Spleen (tissue), 11 donors: ENCODE results near the gene PPARA. TPM values are rescaled to one million over a fixed set of nuclear protein-coding genes. Genes with fewer than 3 reads are reported as not detected.

Source experiments
- DNase-seq: peaks from one replicate; pipeline ENCODE4 v3.0.0-alpha.2; 2020
- H3K27ac ChIP-seq, 8 donors: fragments of 200-600 bp; sonication (generic) in 7 of 8; 1 replicate in 4 of 8; 2 replicates in 4 of 8; pipeline versions ENCODE4 v1.5.0 to v1.8.0; 2016 to 2021; ENCODE audit warnings: inconsistent platforms in 4 of 8, mild to moderate bottlenecking in 4 of 8, moderate library complexity in 1 of 8
- H3K27me3 ChIP-seq, 7 donors: fragments of 200-600 bp; sonication (generic) in 6 of 7; replicated peaks in 1 of 7; 1 replicate in 4 of 7; 2 replicates in 3 of 7; pipeline versions ENCODE4 v1.5.0 to v1.8.0; 2016 to 2021; ENCODE audit warnings: inconsistent platforms in 3 of 7, mild to moderate bottlenecking in 1 of 7
- H3K36me3 ChIP-seq, 6 donors: fragments of 200-600 bp; sonication (generic) in 5 of 6; 1 replicate in 4 of 6; 2 replicates in 2 of 6; pipeline versions ENCODE4 v1.5.0 to v1.8.0; 2016 to 2021; ENCODE audit warnings: inconsistent platforms in 2 of 6
- H3K4me1 ChIP-seq, 6 donors: fragments of 200-600 bp; sonication (generic) in 5 of 6; 1 replicate in 3 of 6; 2 replicates in 3 of 6; pipeline versions ENCODE4 v1.5.0 to v1.8.0; 2016 to 2021; ENCODE audit warnings: inconsistent platforms in 3 of 6
- H3K4me3 ChIP-seq, 8 donors: fragments of 200-600 bp; sonication (generic) in 7 of 8; 1 replicate in 4 of 8; 2 replicates in 4 of 8; pipeline versions ENCODE4 v1.5.0 to v1.8.0; 2016 to 2021; ENCODE audit warnings: inconsistent platforms in 4 of 8, mild to moderate bottlenecking in 4 of 8, moderate library complexity in 2 of 8
- H3K9me3 ChIP-seq, 8 donors: fragments of 200-600 bp; sonication (generic) in 7 of 8; 1 replicate in 4 of 8; 2 replicates in 4 of 8; pipeline versions ENCODE4 v1.5.0 to v1.8.0; 2016 to 2021; ENCODE audit warnings: inconsistent platforms in 4 of 8
- POLR2A ChIP-seq, 3 donors: fragments of 450-650 bp; IDR thresholded peaks; one replicate each; pipeline ENCODE4 v1.5.1; 2017; ENCODE audit warnings: antibody characterized with exemption in 3 of 3, mild to moderate bottlenecking in 1 of 3
- POLR2AphosphoS5 ChIP-seq, 3 donors: sonication (generic); formaldehyde crosslinking; IDR thresholded peaks; one replicate each; pipeline ENCODE4 v1.5.1; 2017; ENCODE audit warnings: antibody characterized with exemption in 3 of 3
- WGBS, 5 donors: extraction: QIAGEN DNeasy Blood & Tissue Kit in 3 of 5; methylation state at CpG; one replicate each; pipeline versions ENCODE4 v1.1.5 to v1.1.7; 2013 to 2018; 5-methylcytosine and 5-hydroxymethylcytosine counted together
- intact Hi-C: fragments of 100-400 bp; cut with DNase I; formaldehyde crosslinking; loops from one replicate; pipeline ENCODE4 v1.15.0; 2023; ENCODE audit warnings: low total_unique reads
- polyA plus RNA-seq, 3 donors: library from polyadenylated mRNA; stranded (reverse); fragments of 200-250 nt; gene quantifications; one replicate each; pipeline ENCODE4 v1.2.1, GENCODE V29; 2013
- total RNA-seq, 7 donors: library from RNA; depleted of rRNA in 3 of 7; stranded (reverse); fragments of >200 nt in 3 of 7; fragmentation: NEBNext Ultra II Directional in 4 of 7; extraction: Animal tissue kit (Norgen Biotek cat#: 25700) in 4 of 7; gene quantifications; one replicate each; pipeline versions ENCODE4 v1.1.0 to v1.2.1, GENCODE V29; 2016 to 2021
- TF ChIP-seq, protein P1 (sequence below), 11 experiments: fragments of 200-600 bp in 7 of 11; fragments of 450-650 bp in 4 of 11; sonication (generic) in 4 of 11; IDR thresholded peaks in 8 of 11; conservative IDR thresholded peaks in 3 of 11; 1 replicate in 7 of 11; 2 replicates in 4 of 11; pipeline versions ENCODE4 v1.4.0 to v1.8.0; 2016 to 2021; ENCODE audit warnings: antibody characterized with exemption in 11 of 11, inconsistent platforms in 4 of 11, mild to moderate bottlenecking in 1 of 11
- donor health status: healthy with polysubstance abuse.
- donor health status: DM: no; HTN: no; CAD: no; lungs with moderate emphysema.
- donor health status: DM: no; HTN: no; CAD: no.
- donor health status: Bipolar disorder and iron deficiency.
- donor health status: healthy.
- donor health status: DM: no; HTN: no; CAD: no.
- donor health status: DM: yes; HTN: yes; CAD: no.

Gene PPARA
- total and polyA plus RNA-seq, 10 donors: 2.0 to 40.9 (median 22.6) TPM

DNA sequence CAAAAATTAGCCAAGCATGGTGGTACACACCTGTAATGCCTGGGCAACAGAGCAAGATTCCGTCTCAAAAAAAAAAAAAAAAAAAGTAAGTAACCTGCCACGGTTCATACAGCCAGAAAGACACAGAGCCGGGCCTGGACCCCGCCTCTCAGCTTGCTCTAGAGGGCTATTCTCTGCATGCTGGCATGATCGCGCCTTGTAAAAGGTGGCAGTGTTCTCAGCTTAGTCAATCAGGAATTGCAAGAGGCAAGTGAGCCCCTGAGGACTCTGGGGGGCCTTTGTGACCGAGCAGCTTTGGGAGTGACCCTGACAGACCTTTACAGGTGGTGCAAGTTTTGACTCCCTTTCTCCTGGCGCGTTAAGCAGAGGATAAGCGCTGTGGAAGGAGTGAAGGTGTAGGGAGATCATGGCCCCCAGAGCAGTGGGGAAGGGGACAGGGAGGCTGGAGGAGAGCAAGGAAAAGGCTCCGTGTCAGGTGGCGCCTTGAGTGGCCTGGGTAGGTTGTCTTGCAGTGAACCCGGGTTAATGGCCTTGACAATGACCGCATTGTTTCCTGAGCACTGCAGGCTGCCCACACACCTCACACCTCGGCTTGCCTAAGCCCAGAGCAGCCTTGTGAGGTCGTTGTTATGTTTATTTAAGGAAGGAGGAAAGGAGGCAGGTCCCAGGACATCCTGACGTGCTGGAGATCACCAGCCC is 50.9 kb downstream of the PPARA start:
- Histone ChIP-seq H3K36me3 (peaks cover 0 to 79% (median 36%) of the 10 kb centered on the region in 6 donors), H3K27ac (no peak overlapping the region), H3K9me3 (peaks cover 0 to 18% (median 13%) of the 10 kb centered on the region in 8 donors), H3K4me3 (no peak overlapping the region), H3K4me1 (peaks cover 0 to 10% (median 0%) of the 10 kb centered on the region in 6 donors), H3K27me3 (no peaks in the 10 kb centered on the region)
- TF ChIP-seq POLR2AphosphoS5 (IDR thresholded peaks at IDR 0.05) (no peak), POLR2A (IDR thresholded peaks at IDR 0.05) (no peak)
- TF ChIP-seq, protein P1, sequence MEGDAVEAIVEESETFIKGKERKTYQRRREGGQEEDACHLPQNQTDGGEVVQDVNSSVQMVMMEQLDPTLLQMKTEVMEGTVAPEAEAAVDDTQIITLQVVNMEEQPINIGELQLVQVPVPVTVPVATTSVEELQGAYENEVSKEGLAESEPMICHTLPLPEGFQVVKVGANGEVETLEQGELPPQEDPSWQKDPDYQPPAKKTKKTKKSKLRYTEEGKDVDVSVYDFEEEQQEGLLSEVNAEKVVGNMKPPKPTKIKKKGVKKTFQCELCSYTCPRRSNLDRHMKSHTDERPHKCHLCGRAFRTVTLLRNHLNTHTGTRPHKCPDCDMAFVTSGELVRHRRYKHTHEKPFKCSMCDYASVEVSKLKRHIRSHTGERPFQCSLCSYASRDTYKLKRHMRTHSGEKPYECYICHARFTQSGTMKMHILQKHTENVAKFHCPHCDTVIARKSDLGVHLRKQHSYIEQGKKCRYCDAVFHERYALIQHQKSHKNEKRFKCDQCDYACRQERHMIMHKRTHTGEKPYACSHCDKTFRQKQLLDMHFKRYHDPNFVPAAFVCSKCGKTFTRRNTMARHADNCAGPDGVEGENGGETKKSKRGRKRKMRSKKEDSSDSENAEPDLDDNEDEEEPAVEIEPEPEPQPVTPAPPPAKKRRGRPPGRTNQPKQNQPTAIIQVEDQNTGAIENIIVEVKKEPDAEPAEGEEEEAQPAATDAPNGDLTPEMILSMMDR (IDR thresholded peaks at IDR 0.05 in 8 of 11, conservative IDR thresholded peaks at IDR 0.05 in 3 of 11): no peak
- peak; percentile 18 for DNase-seq
- intact Hi-C loops: no loop called here
- 62 to 82% (median 77%) methylated on average over 17 of the region's 17 CpGs for WGBS, 5 donors

DNA sequence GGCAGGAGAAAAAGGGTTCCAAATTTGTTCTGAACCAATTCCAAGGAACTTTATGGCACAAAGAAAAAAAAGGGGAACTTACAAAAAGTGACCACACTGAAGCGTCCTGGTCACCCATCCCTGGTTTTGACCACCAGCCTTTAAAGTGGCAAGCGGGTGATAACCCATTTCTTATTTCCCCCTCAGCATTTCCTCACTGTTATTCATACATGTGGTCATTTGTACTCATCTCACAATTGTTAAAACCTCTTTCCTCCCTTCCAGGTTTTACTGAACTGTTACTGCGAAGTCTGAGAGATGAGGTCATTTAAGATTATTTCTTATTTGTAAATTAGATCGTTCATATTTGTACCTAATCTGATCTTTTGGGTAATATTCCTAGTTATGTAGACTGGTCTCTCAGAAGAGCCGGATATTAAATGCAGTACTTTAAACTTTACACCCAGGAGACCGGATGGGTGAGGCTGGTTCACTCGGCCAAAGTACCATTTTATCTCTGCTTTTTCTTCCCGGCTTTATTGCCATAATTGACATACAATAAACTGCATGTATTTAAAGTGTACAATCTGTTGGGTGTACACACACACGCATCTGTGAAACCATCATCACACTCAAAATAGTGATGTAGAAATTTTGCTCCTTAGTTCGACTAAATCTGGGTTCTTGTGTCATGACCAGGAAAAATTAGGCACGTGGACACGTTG is 52.7 kb downstream of the PPARA start:
- DNase-seq: no peak
- Histone ChIP-seq H3K27ac (no peak overlapping the region), H3K4me3 (no peak overlapping the region), H3K4me1 (peaks cover 0 to 5% (median 0%) of the 10 kb centered on the region in 6 donors), H3K9me3 (peaks cover 0 to 19% (median 14%) of the 10 kb centered on the region in 8 donors), H3K36me3 (peaks cover 0 to 84% (median 37%) of the 10 kb centered on the region in 6 donors), H3K27me3 (no peaks in the 10 kb centered on the region)
- intact Hi-C loops: no loop called here
- 88 to 94% (median 92%) methylated on average over 12 of the region's 12 CpGs for WGBS, 5 donors
- TF ChIP-seq POLR2A (IDR thresholded peaks at IDR 0.05): no peak
- no peak for TF ChIP-seq POLR2AphosphoS5 (IDR thresholded peaks at IDR 0.05)
- TF ChIP-seq, protein P1 (IDR thresholded peaks at IDR 0.05 in 8 of 11, conservative IDR thresholded peaks at IDR 0.05 in 3 of 11): no peak

DNA sequence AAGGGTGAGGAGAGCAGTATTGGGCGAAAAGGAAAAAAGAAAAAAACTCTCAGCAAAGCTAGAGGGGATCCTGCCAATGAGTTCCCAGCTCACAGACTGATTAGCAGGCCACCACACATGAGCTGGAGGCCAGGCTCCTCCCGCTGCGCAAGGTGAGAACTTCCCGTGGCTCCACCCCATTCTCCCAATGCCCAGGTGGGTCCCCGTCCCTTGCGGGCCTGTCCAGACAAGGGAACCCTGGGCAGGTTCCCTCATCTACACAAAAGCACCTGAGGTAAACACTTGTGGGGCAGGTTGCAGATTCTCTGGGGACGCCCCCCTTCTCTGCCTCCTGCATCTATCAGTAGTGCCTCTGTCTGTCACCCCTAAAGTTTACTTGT is 53.3 kb downstream of the PPARA start:
- Histone ChIP-seq H3K9me3 (peaks cover 0 to 25% (median 20%) of the 10 kb centered on the region in 8 donors), H3K27me3 (no peaks in the 10 kb centered on the region), H3K27ac (no peak overlapping the region), H3K4me1 (peaks cover 0 to 5% (median 0%) of the 10 kb centered on the region in 6 donors), H3K4me3 (no peak overlapping the region), H3K36me3 (peaks cover 0 to 84% (median 38%) of the 10 kb centered on the region in 6 donors)
- no peak for DNase-seq
- WGBS, 5 donors: 94 to 99% (median 96%) methylated on average over 7 of the region's 7 CpGs
- intact Hi-C loops: no loop called here
- TF ChIP-seq POLR2A (IDR thresholded peaks at IDR 0.05) (no peak), POLR2AphosphoS5 (IDR thresholded peaks at IDR 0.05) (no peak)
- TF ChIP-seq, protein P1 (IDR thresholded peaks at IDR 0.05 in 8 of 11, conservative IDR thresholded peaks at IDR 0.05 in 3 of 11): no peak

DNA sequence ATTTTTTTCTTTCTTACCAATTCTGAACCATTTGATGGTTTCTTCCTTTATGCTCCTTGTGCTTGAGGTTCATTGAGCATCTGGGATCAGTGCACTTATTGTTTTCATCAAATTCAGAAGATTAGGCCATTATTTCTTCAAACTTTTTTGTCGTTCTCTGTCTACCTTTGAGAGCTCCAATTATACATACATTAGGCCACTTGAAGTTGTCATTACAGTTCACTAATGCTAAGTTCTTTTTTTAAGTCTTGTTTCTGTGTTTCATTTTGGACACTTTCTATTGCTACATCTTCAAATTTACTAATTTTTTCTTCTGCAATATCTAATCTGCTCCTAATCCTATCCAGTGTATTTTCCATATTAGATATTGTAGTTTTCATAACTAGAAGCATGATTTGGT is 58.9 kb downstream of the PPARA start:
- H3K4me1 ChIP-seq: no peaks in the 10 kb centered on the region
- H3K4me3 ChIP-seq: no peak overlapping the region
- TF ChIP-seq POLR2A (IDR thresholded peaks at IDR 0.05) (no peak), POLR2AphosphoS5 (IDR thresholded peaks at IDR 0.05) (no peak)
- TF ChIP-seq, protein P1 (IDR thresholded peaks at IDR 0.05 in 8 of 11, conservative IDR thresholded peaks at IDR 0.05 in 3 of 11): no peak
- no peak overlapping the region for H3K27ac ChIP-seq
- no peak for DNase-seq
- peaks cover 4 to 33% (median 26%) of the 10 kb centered on the region in 8 donors for H3K9me3 ChIP-seq
- peaks cover 0 to 76% (median 23%) of the 10 kb centered on the region in 6 donors for H3K36me3 ChIP-seq
- intact Hi-C loops: no loop called here
- no peaks in the 10 kb centered on the region for H3K27me3 ChIP-seq
- 96 to 100% (median 98%) methylated on average over 1 of the region's 1 CpG for WGBS, 5 donors
